ENCODE data around the gene TENM4. TPM values are rescaled to one million over a fixed set of nuclear protein-coding genes. Genes with fewer than 3 reads are reported as not detected.
"Not testable (repeated sequence)": the region's sequence is repeated elsewhere in the genome, so short reads cannot be mapped to it uniquely, and the experiment has no call there.

TENM4 gene
- total RNA-seq, 2 experiments from 2014 or later: not detected

DNA sequence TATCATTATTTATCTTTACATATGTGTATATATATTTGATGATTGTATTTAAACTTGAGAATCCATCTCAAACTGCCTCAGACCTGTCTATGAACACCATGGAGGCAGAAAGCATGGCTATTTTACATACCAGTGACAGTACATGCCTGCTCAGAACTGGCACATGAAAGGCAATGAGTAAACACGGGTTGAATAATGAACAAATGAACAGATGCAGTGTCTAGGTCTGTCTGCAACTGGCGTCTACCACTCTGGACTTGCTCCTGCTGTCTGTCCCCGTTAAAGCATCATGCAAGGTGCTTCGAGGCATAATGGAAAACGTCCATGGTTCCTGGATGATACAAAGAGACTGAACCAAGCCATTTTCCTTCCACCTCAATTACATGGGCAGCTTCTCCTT is 594.6 kb downstream of the TENM4 start:
- Mint-ChIP-seq H3K4me1 (no peaks in the 10 kb centered on the region), H3K4me3 (no peak overlapping the region), H3K27ac (no peak overlapping the region), H3K9me3 (no peaks in the 10 kb centered on the region), H3K27me3 (peaks cover 19% of the 10 kb centered on the region), H3K36me3 (no peaks in the 10 kb centered on the region)
- DNase-seq: no peak

- H3K36me3 Mint-ChIP-seq: no peaks in the 10 kb centered on the region
- no peaks in the 10 kb centered on the region for H3K9me3 Mint-ChIP-seq
- no peak for DNase-seq
- no peaks in the 10 kb centered on the region for H3K4me1 Mint-ChIP-seq
- no peak overlapping the region for H3K4me3 Mint-ChIP-seq
- no peak overlapping the region for H3K27ac Mint-ChIP-seq
- H3K27me3 Mint-ChIP-seq: peaks cover 20% of the 10 kb centered on the region
Observed at GRCh38 chr11:78845496-78845895, 595.3 kb downstream of the TENM4 start.

- peaks cover 22% of the 10 kb centered on the region for H3K27me3 Mint-ChIP-seq
- no peaks in the 10 kb centered on the region for H3K9me3 Mint-ChIP-seq
- no peaks in the 10 kb centered on the region for H3K36me3 Mint-ChIP-seq
- H3K4me3 Mint-ChIP-seq: no peak overlapping the region
- no peak overlapping the region for H3K27ac Mint-ChIP-seq
- DNase-seq: no peak
- H3K4me1 Mint-ChIP-seq: no peaks in the 10 kb centered on the region
Observed at GRCh38 chr11:78841456-78842060, 599.3 kb downstream of the TENM4 start.

GRCh38 chr11:78840623-78841022 is 600.2 kb downstream of the TENM4 start:
- Mint-ChIP-seq H3K36me3 (no peaks in the 10 kb centered on the region), H3K9me3 (no peaks in the 10 kb centered on the region), H3K27ac (no peak overlapping the region), H3K4me3 (no peak overlapping the region), H3K27me3 (peaks cover 22% of the 10 kb centered on the region), H3K4me1 (no peaks in the 10 kb centered on the region)
- no peak for DNase-seq

DNA sequence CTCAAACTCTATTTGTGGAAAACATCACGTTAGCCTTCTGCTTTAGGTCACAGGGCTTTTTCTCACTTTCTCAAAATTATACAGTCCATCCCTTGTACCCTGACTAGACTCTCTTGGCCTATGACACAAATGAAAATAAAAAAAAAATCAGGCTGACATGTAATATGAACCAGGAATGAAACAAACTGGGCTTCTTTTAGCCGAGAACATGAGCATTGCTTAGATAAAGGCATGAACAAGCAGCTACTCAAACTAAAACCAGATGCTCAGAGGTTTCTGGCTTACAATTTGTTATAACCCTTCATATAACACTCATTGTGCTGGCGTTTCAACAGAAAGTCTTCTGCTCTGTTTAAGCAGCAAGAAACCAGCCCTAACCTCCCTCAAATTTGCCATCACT is 600.6 kb downstream of the TENM4 start:
- peaks cover 22% of the 10 kb centered on the region for H3K27me3 Mint-ChIP-seq
- H3K4me1 Mint-ChIP-seq: no peaks in the 10 kb centered on the region
- no peaks in the 10 kb centered on the region for H3K9me3 Mint-ChIP-seq
- no peaks in the 10 kb centered on the region for H3K36me3 Mint-ChIP-seq
- no peak overlapping the region for H3K27ac Mint-ChIP-seq
- no peak overlapping the region for H3K4me3 Mint-ChIP-seq
- DNase-seq: no peak

- Mint-ChIP-seq H3K27me3 (peaks cover 26% of the 10 kb centered on the region), H3K9me3 (no peaks in the 10 kb centered on the region), H3K27ac (no peak overlapping the region), H3K36me3 (no peaks in the 10 kb centered on the region), H3K4me1 (no peaks in the 10 kb centered on the region), H3K4me3 (no peak overlapping the region)
- no peak for DNase-seq
Observed at GRCh38 chr11:78838417-78838816, 602.4 kb downstream of the TENM4 start.

- DNase-seq: no peak
- Mint-ChIP-seq H3K9me3 (no peaks in the 10 kb centered on the region), H3K4me1 (no peaks in the 10 kb centered on the region), H3K4me3 (no peak overlapping the region), H3K27me3 (peaks cover 10% of the 10 kb centered on the region), H3K36me3 (no peaks in the 10 kb centered on the region), H3K27ac (no peak overlapping the region)
Observed at GRCh38 chr11:78835646-78836045, 605.2 kb downstream of the TENM4 start.

- no peak overlapping the region for H3K27ac Mint-ChIP-seq
- peaks cover 6% of the 10 kb centered on the region for H3K27me3 Mint-ChIP-seq
- no peak overlapping the region for H3K4me3 Mint-ChIP-seq
- no peak for DNase-seq
- no peaks in the 10 kb centered on the region for H3K4me1 Mint-ChIP-seq
- H3K9me3 Mint-ChIP-seq: no peaks in the 10 kb centered on the region
- H3K36me3 Mint-ChIP-seq: no peaks in the 10 kb centered on the region
Observed at GRCh38 chr11:78834886-78835285, 605.9 kb downstream of the TENM4 start.

DNA sequence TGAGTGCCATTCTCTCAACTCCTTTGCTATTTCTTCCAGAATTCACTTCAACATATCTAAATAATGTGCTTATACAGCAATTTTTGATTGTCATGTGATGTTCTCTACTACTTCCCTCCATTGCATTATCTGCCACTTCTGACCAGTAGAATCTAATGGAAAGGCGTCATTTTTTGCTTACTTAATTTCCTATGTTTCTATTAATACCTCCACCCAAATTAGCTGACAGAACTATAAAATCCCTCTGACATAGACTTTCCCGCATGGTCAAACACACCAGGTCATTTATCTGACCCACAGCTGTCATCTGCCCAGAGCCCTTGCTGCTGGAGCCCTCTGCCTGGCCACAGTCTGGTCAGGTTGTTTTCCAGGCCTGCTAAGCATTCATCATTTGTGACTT is 607.6 kb downstream of the TENM4 start:
- Mint-ChIP-seq H3K9me3 (no peaks in the 10 kb centered on the region), H3K36me3 (no peaks in the 10 kb centered on the region), H3K27me3 (peaks cover 4% of the 10 kb centered on the region), H3K4me3 (no peak overlapping the region), H3K27ac (no peak overlapping the region), H3K4me1 (no peaks in the 10 kb centered on the region)
- no peak for DNase-seq

DNA sequence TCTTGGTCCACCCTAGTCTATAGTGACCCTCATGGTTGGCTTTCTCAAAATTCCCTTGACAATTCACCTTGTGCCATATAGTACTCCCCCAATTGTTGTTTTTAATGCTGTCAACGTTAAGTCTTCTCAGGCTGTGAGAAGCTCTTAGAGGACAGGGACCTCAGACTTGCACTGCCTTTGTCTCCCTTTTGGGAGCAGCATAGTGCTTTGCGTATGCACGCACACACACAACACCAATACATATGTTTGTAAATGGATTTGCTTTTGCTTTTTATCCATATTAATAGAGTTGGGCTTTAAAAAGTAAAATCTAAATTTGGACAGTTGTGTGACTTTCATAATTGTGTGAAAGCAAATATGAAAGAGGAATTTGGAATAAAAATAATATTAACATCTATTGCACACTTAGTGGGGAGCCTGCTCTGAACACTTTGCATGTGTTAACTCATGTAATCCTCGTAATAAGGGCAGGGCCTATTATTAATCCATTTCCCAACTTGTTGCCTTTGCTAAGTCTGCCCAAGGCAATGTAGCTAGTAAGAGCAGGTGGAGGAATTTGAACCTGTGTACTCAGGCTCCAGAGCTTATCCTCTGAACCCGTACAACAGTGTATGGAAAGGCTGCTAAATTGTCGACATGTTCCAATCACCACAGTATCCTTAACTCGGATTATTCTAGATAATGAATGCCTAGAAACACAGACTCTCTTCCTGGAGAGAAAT is 608.4 kb downstream of the TENM4 start:
- Mint-ChIP-seq H3K27me3 (peaks cover 13% of the 10 kb centered on the region), H3K36me3 (no peaks in the 10 kb centered on the region), H3K4me1 (no peaks in the 10 kb centered on the region), H3K4me3 (no peak overlapping the region), H3K27ac (no peak overlapping the region), H3K9me3 (no peaks in the 10 kb centered on the region)
- DNase-seq: no peak

- no peak overlapping the region for H3K4me3 Mint-ChIP-seq
- no peak for DNase-seq
- no peaks in the 10 kb centered on the region for H3K9me3 Mint-ChIP-seq
- no peaks in the 10 kb centered on the region for H3K4me1 Mint-ChIP-seq
- no peaks in the 10 kb centered on the region for H3K36me3 Mint-ChIP-seq
- peaks cover 13% of the 10 kb centered on the region for H3K27me3 Mint-ChIP-seq
- H3K27ac Mint-ChIP-seq: no peak overlapping the region
Observed at GRCh38 chr11:78831571-78831970, 609.3 kb downstream of the TENM4 start.

DNA sequence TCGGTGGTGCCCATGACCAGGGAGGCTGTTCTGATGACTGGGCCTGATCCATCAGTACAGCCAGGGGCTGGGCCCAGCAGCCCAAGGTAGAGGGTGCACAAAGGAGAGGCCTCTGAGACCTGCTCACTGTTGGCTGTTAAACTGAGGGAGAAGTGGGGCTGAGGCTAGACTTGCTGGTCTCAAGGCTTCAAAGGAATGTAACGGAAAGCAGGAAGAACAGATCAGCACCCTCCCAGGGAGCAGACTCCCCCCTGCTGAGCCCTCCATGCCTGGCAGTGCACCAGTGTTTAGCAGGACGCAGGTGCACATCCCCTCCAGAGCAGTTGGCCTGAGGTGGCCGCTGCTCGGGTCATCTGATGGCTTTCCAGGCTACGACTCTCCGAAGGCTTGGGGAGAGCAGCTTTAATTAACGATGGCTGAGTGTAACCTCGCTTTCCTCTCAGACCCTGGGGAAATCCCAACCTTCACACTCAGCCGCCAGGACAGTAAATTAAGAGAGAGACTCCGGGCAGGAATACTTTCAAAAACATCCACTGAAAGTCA is 610.5 kb downstream of the TENM4 start:
- no peaks in the 10 kb centered on the region for H3K4me1 Mint-ChIP-seq

GRCh38 chr11:78829146-78829545 is 611.7 kb downstream of the TENM4 start:
- H3K27ac Mint-ChIP-seq: no peak overlapping the region
- DNase-seq: no peak
- H3K9me3 Mint-ChIP-seq: no peaks in the 10 kb centered on the region
- H3K27me3 Mint-ChIP-seq: peaks cover 10% of the 10 kb centered on the region
- H3K36me3 Mint-ChIP-seq: no peaks in the 10 kb centered on the region
- H3K4me3 Mint-ChIP-seq: no peak overlapping the region
- H3K4me1 Mint-ChIP-seq: no peaks in the 10 kb centered on the region

More for the DNA sequence above, 610.5 kb downstream of the TENM4 start:
- Mint-ChIP-seq H3K4me3 (no peak overlapping the region), H3K27me3 (peaks cover 13% of the 10 kb centered on the region), H3K9me3 (no peaks in the 10 kb centered on the region), H3K27ac (no peak overlapping the region), H3K36me3 (no peaks in the 10 kb centered on the region)
- no peak for DNase-seq

- Mint-ChIP-seq H3K4me1 (no peaks in the 10 kb centered on the region), H3K4me3 (no peak overlapping the region), H3K27me3 (peaks cover 10% of the 10 kb centered on the region), H3K9me3 (no peaks in the 10 kb centered on the region), H3K36me3 (no peaks in the 10 kb centered on the region), H3K27ac (no peak overlapping the region)
- DNase-seq: no peak
Observed at GRCh38 chr11:78828676-78829075, 612.2 kb downstream of the TENM4 start.

GRCh38 chr11:78827291-78827690 is 613.5 kb downstream of the TENM4 start:
- not testable (repeated sequence) for H3K4me3 Mint-ChIP-seq, H3K36me3 Mint-ChIP-seq, DNase-seq, H3K27me3 Mint-ChIP-seq, H3K27ac Mint-ChIP-seq, H3K4me1 Mint-ChIP-seq, H3K9me3 Mint-ChIP-seq

GRCh38 chr11:78825591-78826020 is 615.2 kb downstream of the TENM4 start:
- Mint-ChIP-seq H3K27me3 (peaks cover 10% of the 10 kb centered on the region), H3K4me3 (no peak overlapping the region), H3K9me3 (no peaks in the 10 kb centered on the region), H3K36me3 (no peaks in the 10 kb centered on the region), H3K27ac (no peak overlapping the region), H3K4me1 (no peaks in the 10 kb centered on the region)
- DNase-seq: no peak

Data from activated naive CD8-positive, alpha-beta T cell treated with anti-CD3 and anti-CD28 coated beads for 36 hours (primary cell).